SH-SY5Y (cell line): Measurements from ENCODE around the gene SNRNP70.

Experiments used
- GATA2 ChIP-seq: IDR thresholded peaks from 2 replicates; pipeline ENCODE4 v1.6.1; 2011; ENCODE audit warnings: mild to moderate bottlenecking, low read depth, low read length
- GATA3 ChIP-seq: IDR thresholded peaks from 2 replicates; pipeline ENCODE4 v1.6.1; 2011; ENCODE audit warnings: low read depth, mild to moderate bottlenecking, low read length, moderate library complexity

GRCh38 chr19:49151267-49152118, 66.2 kb downstream of the SNRNP70 start:
- TF ChIP-seq GATA2 (no peak), GATA3 (no peak)
